Activated CD8-positive, alpha-beta T cell treated with anti-CD3 and anti-CD28 coated beads, Interleukin-2, amount 10 ng/mL, durations not matched to agents 7 days and 5 days (primary cell): ENCODE results near the gene MCM6. TPM values are rescaled to one million over a fixed set of nuclear protein-coding genes. Genes with fewer than 3 reads are reported as not detected.

Experiments used
- ATAC-seq: fragments of 150-1000 bp; cut with Tn5 transposase; one replicate; pipeline ENCODE4 v1.10.0; 2021; ENCODE audit warnings: moderate library complexity
- CTCF ChIA-PET: fragments of 350-600 bp; sonication (Branson Sonifier 250); formaldehyde crosslinking; loops from one replicate; lab custom pipeline; 2021; ENCODE audit warnings: antibody characterized with exemption; lab: Charles Lee
- POLR2A ChIA-PET: fragments of 350-600 bp; sonication (Branson Sonifier 250); formaldehyde crosslinking; loops from one replicate; lab custom pipeline; 2021; ENCODE audit warnings: antibody characterized with exemption; lab: Charles Lee
- DNase-seq: peaks from one replicate; pipeline ENCODE4 v3.0.0-alpha.2; 2020
- H3K27ac Mint-ChIP-seq: one replicate; pipeline ENCODE4 v1.8.0; 2021; ENCODE audit warnings: mild to moderate bottlenecking, mixed read lengths
- H3K27me3 Mint-ChIP-seq: one replicate; pipeline ENCODE4 v1.8.0; 2021; ENCODE audit warnings: low read depth, mixed read lengths
- H3K36me3 Mint-ChIP-seq: one replicate; pipeline ENCODE4 v1.8.0; 2021; ENCODE audit warnings: low read depth, mixed read lengths
- H3K4me1 Mint-ChIP-seq: one replicate; pipeline ENCODE4 v1.8.0; 2021; ENCODE audit warnings: low read depth, mixed read lengths
- H3K4me3 Mint-ChIP-seq: one replicate; pipeline ENCODE4 v1.8.0; 2021; ENCODE audit warnings: mild to moderate bottlenecking, mixed read lengths
- H3K9me3 Mint-ChIP-seq: one replicate; pipeline ENCODE4 v1.8.0; 2022; ENCODE audit warnings: mixed read lengths; ENCODE audit not compliant: insufficient read depth
- total RNA-seq, 2 experiments: library from RNA; stranded (reverse); gene quantifications; one replicate each; pipeline ENCODE4 v1.2.3, GENCODE V29; 2021

The MCM6 gene
- total RNA-seq, 2 experiments from 2014 or later = 144 to 145 TPM

DNA sequence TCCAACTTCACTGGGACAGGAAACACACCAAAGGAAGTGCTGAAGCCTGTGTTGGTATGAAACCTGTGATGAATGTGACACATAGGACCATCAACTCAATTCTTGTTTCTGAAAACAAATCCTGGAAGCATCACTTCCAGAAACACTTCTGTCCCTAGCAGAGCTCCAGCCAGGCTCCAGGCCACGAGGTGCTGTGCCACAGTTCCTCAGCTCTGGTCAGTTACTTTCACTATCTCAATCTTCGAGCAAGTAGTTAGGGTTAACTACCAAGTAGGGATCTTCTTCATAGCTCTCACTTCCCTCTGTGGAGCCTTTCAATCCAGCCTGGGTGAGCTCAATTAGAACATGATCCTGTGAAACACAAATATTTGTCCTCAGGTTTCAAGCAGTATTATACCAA lies 35.6 kb downstream of the MCM6 start:
- POLR2A ChIA-PET = interaction anchor here (0.9 kb wide), 1 partner anchor 35 kb away, joined by 3 read pairs; no protein-coding TSS in a partner anchor
- Mint-ChIP-seq H3K36me3 (peaks cover 66% of the 10 kb centered on the region), H3K4me3 (no peak overlapping the region), H3K27ac (peak overlapping the region; percentile 23), H3K4me1 (peaks cover 47% of the 10 kb centered on the region), H3K9me3 (no peaks in the 10 kb centered on the region), H3K27me3 (no peaks in the 10 kb centered on the region)
- DNase-seq (no peak), ATAC-seq (peak; percentile 34)
- CTCF ChIA-PET = interaction anchor here (1.2 to 4.0 kb wide), 4 partner anchors 11 to 852 kb away, joined by 4 to 15 read pairs (median 6); no protein-coding TSS in a partner anchor

GRCh38 chr2:135839713-135840112 lies 36.5 kb downstream of the MCM6 start:
- no peaks in the 10 kb centered on the region for H3K27me3 Mint-ChIP-seq
- no peak for ATAC-seq
- DNase-seq = no peak
- CTCF ChIA-PET = interaction anchor here (0.6 to 4.0 kb wide), 6 partner anchors 12 to 851 kb away, joined by 3 to 15 read pairs (median 4); no protein-coding TSS in a partner anchor
- peaks cover 48% of the 10 kb centered on the region for H3K4me1 Mint-ChIP-seq
- peaks cover 62% of the 10 kb centered on the region for H3K36me3 Mint-ChIP-seq
- no peaks in the 10 kb centered on the region for H3K9me3 Mint-ChIP-seq
- POLR2A ChIA-PET = interaction anchor here (0.9 kb wide), 1 partner anchor 36 kb away, joined by 3 read pairs; no protein-coding TSS in a partner anchor
- no peak overlapping the region for H3K27ac Mint-ChIP-seq
- no peak overlapping the region for H3K4me3 Mint-ChIP-seq

DNA sequence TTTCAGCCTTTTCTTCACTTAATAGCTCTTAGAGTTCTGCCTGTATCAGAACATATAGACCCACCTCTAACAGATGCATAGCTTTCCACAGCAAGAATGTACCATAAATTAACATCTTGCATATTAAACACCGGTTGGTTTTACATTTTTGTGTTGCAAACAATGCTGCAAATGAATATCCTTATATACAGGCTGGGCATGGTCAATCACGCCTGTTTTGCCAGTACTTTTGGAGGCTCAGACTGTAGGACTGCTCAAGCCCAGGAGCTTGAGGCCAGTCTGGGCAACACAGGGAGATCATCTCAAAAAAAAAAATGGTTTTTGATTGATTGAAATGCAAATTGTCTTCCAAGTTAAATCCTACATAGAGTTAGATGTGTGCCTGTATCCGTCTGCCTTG lies 37.7 kb downstream of the MCM6 start:
- Mint-ChIP-seq H3K4me3 (no peak overlapping the region), H3K27me3 (no peaks in the 10 kb centered on the region), H3K9me3 (no peaks in the 10 kb centered on the region), H3K4me1 (peaks cover 48% of the 10 kb centered on the region), H3K27ac (peak overlapping the region; percentile 35), H3K36me3 (peaks cover 50% of the 10 kb centered on the region)
- POLR2A ChIA-PET = interaction anchor here (0.7 kb wide), 1 partner anchor 470 kb away, joined by 4 read pairs; no protein-coding TSS in a partner anchor
- ATAC-seq = no peak
- no peak for DNase-seq
- CTCF ChIA-PET = interaction anchor here (2.4 to 4.0 kb wide), 2 partner anchors 13 to 41 kb away, joined by 10 to 15 read pairs; no protein-coding TSS in a partner anchor

GRCh38 chr2:135836596-135837270 lies 39.5 kb downstream of the MCM6 start, which contains the start of gene LCT:
LCT (minus strand) TSS chr2:135837184; CDS start chr2:135837169, 15 bp downstream.
- DNase-seq (peak; percentile 19), ATAC-seq (no peak)
- peak within 1 kb of the TSS; percentile 43 for H3K27ac Mint-ChIP-seq
- ChIA-PET POLR2A (no interaction called here), CTCF (interaction anchor here (1.0 kb wide), 1 partner anchor 10 kb away, joined by 3 read pairs; no protein-coding TSS in a partner anchor)
- no peak within 1 kb of the TSS for H3K4me3 Mint-ChIP-seq
- peaks cover 37% of the 10 kb centered on the region for H3K36me3 Mint-ChIP-seq
- no peaks in the 10 kb centered on the region for H3K9me3 Mint-ChIP-seq
- no peaks in the 10 kb centered on the region for H3K27me3 Mint-ChIP-seq
- H3K4me1 Mint-ChIP-seq = peaks cover 43% of the 10 kb centered on the region

GRCh38 chr2:135832891-135833290 lies 43.4 kb downstream of the MCM6 start:
- DNase-seq (no peak), ATAC-seq (no peak)
- H3K4me3 Mint-ChIP-seq = no peak overlapping the region
- H3K4me1 Mint-ChIP-seq = peaks cover 19% of the 10 kb centered on the region
- peaks cover 11% of the 10 kb centered on the region for H3K36me3 Mint-ChIP-seq
- ChIA-PET CTCF (interaction anchor here (0.7 to 1.2 kb wide), 3 partner anchors 9 to 16 kb away, joined by 4 to 5 read pairs (median 4); no protein-coding TSS in a partner anchor), POLR2A (no interaction called here)
- H3K9me3 Mint-ChIP-seq = no peaks in the 10 kb centered on the region
- H3K27ac Mint-ChIP-seq = no peak overlapping the region
- no peaks in the 10 kb centered on the region for H3K27me3 Mint-ChIP-seq

- H3K27me3 Mint-ChIP-seq = no peaks in the 10 kb centered on the region
- H3K4me1 Mint-ChIP-seq = peaks cover 9% of the 10 kb centered on the region
- DNase-seq = no peak
- H3K36me3 Mint-ChIP-seq = peaks cover 6% of the 10 kb centered on the region
- ATAC-seq = no peak
- ChIA-PET CTCF (no interaction called here), POLR2A (no interaction called here)
- H3K9me3 Mint-ChIP-seq = no peaks in the 10 kb centered on the region
- H3K4me3 Mint-ChIP-seq = no peak overlapping the region
- H3K27ac Mint-ChIP-seq = no peak overlapping the region
Observed at GRCh38 chr2:135831180-135831812, 44.9 kb downstream of the MCM6 start.

DNA sequence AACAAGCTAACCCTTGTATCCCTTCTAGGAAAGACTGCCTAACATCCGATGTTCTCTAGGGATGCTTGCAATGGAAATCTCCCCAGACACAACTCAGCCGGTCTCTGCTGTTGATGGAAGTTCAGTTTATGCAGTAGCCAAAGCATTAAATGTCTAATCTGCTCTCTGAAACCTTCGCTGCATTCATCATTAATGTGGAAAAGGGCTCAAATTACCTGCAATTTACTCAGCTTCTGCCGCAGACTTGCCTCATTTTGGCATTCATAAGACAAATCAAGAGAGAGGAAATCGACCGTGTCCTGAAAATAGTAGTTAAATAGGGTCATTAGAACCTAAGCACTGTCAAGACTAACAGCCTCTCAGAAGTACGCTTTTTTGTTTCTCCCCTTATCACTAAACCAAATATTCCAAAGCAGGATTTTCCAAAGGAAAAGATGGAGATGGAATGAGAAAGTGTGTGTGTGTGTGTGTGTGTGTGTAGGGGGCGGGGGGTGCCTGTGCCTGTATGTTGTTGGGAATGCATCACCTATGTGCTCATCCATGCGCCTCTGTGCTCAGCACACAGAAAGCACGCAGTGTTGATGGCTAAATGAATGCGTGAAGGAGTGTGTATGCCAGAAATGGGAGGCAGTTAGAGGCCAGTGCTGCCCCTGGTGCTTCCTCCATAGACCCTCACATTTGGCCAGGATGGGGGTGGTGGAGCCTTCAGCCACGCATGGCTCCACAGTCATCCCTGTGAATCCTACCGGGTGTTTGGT lies 46.7 kb downstream of the MCM6 start:
- Mint-ChIP-seq H3K27me3 (no peaks in the 10 kb centered on the region), H3K36me3 (peaks cover 4% of the 10 kb centered on the region), H3K4me3 (no peak overlapping the region), H3K27ac (no peak overlapping the region), H3K4me1 (peaks cover 15% of the 10 kb centered on the region), H3K9me3 (peaks cover 3% of the 10 kb centered on the region)
- DNase-seq = no peak
- ATAC-seq = no peak
- ChIA-PET POLR2A (no interaction called here), CTCF (no interaction called here)

DNA sequence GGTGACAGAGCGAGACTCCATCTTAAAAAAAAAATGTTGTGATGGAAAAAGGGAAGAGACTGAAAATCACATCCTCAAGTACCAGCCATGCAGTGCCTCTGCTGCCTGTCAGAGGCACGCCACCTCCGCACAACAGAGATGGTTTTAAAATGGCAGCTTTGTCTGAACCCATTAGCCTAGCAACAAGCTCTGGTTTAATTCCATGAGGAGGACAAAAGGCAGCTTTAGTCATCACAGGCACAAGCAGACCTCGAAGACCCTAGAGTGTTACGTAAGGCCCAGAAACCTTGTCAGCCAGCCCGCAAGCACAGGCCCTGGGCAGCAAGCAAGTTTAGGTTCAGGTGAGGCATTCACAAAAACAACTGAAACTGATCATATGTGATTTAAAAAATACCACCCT lies 49.7 kb downstream of the MCM6 start:
- DNase-seq (no peak), ATAC-seq (no peak)
- Mint-ChIP-seq H3K4me3 (no peak overlapping the region), H3K27me3 (no peaks in the 10 kb centered on the region), H3K9me3 (peaks cover 22% of the 10 kb centered on the region), H3K36me3 (peaks cover 29% of the 10 kb centered on the region), H3K27ac (no peak overlapping the region), H3K4me1 (peaks cover 36% of the 10 kb centered on the region)
- CTCF ChIA-PET = interaction anchor here (1.4 to 4.6 kb wide), 2 partner anchors 10 to 29 kb away, joined by 3 to 27 read pairs; no protein-coding TSS in a partner anchor
- POLR2A ChIA-PET = interaction anchor here (0.7 kb wide), 1 partner anchor 46 kb away, joined by 4 read pairs; no protein-coding TSS in a partner anchor

- Mint-ChIP-seq H3K9me3 (peaks cover 22% of the 10 kb centered on the region), H3K27me3 (no peaks in the 10 kb centered on the region), H3K36me3 (peaks cover 33% of the 10 kb centered on the region), H3K4me3 (no peak overlapping the region), H3K4me1 (peaks cover 44% of the 10 kb centered on the region), H3K27ac (no peak overlapping the region)
- POLR2A ChIA-PET = interaction anchor here (0.9 to 1.9 kb wide), 2 partner anchors 50 to 54 kb away, joined by 3 to 4 read pairs; no protein-coding TSS in a partner anchor
- ATAC-seq = no peak
- CTCF ChIA-PET = interaction anchor here (1.5 to 4.6 kb wide), 3 partner anchors 13 to 82 kb away, joined by 3 to 27 read pairs (median 10); no protein-coding TSS in a partner anchor
- DNase-seq = no peak
Observed at GRCh38 chr2:135825550-135826176, 50.6 kb downstream of the MCM6 start.

DNA sequence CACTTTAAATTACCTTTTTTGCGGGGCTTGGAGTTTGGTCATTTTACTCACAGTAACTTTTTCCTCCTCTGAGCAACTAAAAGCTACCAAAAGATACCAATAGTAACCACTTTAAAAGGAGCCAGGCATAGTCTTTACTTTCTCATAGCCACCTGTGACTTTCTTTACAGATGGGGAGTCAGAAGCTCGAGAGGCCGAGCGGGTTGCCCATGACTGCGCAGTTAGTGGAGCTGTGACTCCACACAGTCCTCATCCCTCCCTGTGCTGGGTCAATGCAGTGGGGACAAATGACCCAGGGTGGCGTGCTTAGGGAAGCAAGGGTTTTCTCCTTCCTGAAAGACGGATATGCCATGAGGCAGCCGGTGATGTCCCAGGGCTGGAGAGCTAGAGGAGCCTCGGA lies 51.1 kb downstream of the MCM6 start:
- CTCF ChIA-PET = interaction anchor here (1.5 to 4.6 kb wide), 3 partner anchors 14 to 81 kb away, joined by 3 to 27 read pairs (median 10); no protein-coding TSS in a partner anchor

More for the DNA sequence above, 51.1 kb downstream of the MCM6 start:
- POLR2A ChIA-PET = interaction anchor here (0.9 to 1.9 kb wide), 2 partner anchors 50 to 53 kb away, joined by 3 to 4 read pairs; no protein-coding TSS in a partner anchor
- ATAC-seq = no peak
- Mint-ChIP-seq H3K36me3 (peaks cover 33% of the 10 kb centered on the region), H3K9me3 (peaks cover 22% of the 10 kb centered on the region), H3K27me3 (no peaks in the 10 kb centered on the region), H3K4me1 (peaks cover 50% of the 10 kb centered on the region), H3K4me3 (no peak overlapping the region), H3K27ac (no peak overlapping the region)
- no peak for DNase-seq
